PFSK-1 (cell line): ENCODE data around the gene VEPH1.

Source experiments
- FOXP2 ChIP-seq: optimal IDR thresholded peaks from 2 replicates; pipeline ENCODE3; 2011; ENCODE audit warnings: borderline replicate concordance, control low read depth, inconsistent platforms; ENCODE audit not compliant: insufficient read depth; ENCODE audit errors: extremely low read length, extremely low read depth
- POLR2AphosphoS5 ChIP-seq: IDR thresholded peaks from 2 replicates; pipeline ENCODE4 v1.6.1; 2012; ENCODE audit warnings: low read depth, mild to moderate bottlenecking, control low read depth, low read length, moderate library complexity
- SIN3A ChIP-seq: IDR thresholded peaks from 2 replicates; pipeline ENCODE4 v1.6.1; 2012; ENCODE audit warnings: mild to moderate bottlenecking, low read length, moderate library complexity, borderline replicate concordance; ENCODE audit not compliant: insufficient read depth
- TAF1 ChIP-seq: IDR thresholded peaks from 2 replicates; pipeline ENCODE4 v1.6.1; 2012; ENCODE audit warnings: low read length, control low read depth, borderline replicate concordance; ENCODE audit not compliant: insufficient read depth
- TF ChIP-seq, protein P1 (sequence below), 2 experiments: IDR thresholded peaks; 2 replicates each; pipeline versions ENCODE4 v1.6.1 to v1.8.0; 2011 to 2012; ENCODE audit warnings: low read depth in 2 of 2, low read length in 2 of 2, control low read depth in 1 of 2, inconsistent platforms in 1 of 2, mild to moderate bottlenecking in 1 of 2, moderate library complexity in 1 of 2; ENCODE audit not compliant: insufficient read depth in 1 of 2

VEPH1 gene

GRCh38 chr3:157409516-157409915 lies 93.7 kb downstream of the VEPH1 start:
- TF ChIP-seq FOXP2 (no peak), TAF1 (no peak), POLR2AphosphoS5 (no peak), SIN3A (no peak)
- TF ChIP-seq, protein P1, sequence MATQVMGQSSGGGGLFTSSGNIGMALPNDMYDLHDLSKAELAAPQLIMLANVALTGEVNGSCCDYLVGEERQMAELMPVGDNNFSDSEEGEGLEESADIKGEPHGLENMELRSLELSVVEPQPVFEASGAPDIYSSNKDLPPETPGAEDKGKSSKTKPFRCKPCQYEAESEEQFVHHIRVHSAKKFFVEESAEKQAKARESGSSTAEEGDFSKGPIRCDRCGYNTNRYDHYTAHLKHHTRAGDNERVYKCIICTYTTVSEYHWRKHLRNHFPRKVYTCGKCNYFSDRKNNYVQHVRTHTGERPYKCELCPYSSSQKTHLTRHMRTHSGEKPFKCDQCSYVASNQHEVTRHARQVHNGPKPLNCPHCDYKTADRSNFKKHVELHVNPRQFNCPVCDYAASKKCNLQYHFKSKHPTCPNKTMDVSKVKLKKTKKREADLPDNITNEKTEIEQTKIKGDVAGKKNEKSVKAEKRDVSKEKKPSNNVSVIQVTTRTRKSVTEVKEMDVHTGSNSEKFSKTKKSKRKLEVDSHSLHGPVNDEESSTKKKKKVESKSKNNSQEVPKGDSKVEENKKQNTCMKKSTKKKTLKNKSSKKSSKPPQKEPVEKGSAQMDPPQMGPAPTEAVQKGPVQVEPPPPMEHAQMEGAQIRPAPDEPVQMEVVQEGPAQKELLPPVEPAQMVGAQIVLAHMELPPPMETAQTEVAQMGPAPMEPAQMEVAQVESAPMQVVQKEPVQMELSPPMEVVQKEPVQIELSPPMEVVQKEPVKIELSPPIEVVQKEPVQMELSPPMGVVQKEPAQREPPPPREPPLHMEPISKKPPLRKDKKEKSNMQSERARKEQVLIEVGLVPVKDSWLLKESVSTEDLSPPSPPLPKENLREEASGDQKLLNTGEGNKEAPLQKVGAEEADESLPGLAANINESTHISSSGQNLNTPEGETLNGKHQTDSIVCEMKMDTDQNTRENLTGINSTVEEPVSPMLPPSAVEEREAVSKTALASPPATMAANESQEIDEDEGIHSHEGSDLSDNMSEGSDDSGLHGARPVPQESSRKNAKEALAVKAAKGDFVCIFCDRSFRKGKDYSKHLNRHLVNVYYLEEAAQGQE (IDR thresholded peaks at IDR 0.05; ENCODE audit: insufficient read depth in 1 of 2, low read depth in 2 of 2, low read length in 2 of 2), result no peak

GRCh38 chr3:157408499-157409149 lies 94.6 kb downstream of the VEPH1 start:
- TF ChIP-seq FOXP2 (no peak), SIN3A (no peak), POLR2AphosphoS5 (no peak), TAF1 (no peak)
- TF ChIP-seq, protein P1 (IDR thresholded peaks at IDR 0.05; ENCODE audit: insufficient read depth in 1 of 2, low read depth in 2 of 2, low read length in 2 of 2), result no peak

DNA sequence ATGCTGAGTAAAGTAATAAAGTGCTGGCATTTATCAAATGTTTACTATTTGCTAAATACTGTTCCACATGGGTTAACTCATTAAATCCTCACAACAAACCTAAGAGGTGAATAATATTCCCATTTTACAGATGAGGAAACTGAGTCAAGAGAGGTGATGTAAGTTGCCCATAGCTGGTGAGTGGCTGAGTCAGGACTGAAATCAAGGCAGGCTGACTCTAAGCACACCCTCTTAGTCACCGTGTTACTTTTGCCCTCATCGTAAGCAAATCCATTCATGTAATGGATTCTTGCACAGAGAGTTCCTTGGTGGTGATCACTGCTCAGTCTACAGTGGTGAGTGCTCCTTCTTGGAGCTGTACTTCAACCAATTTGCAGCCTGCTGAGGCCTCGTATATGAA lies 95.4 kb downstream of the VEPH1 start:
- TF ChIP-seq POLR2AphosphoS5, result no peak
- TF ChIP-seq, protein P1 (IDR thresholded peaks at IDR 0.05; ENCODE audit: insufficient read depth in 1 of 2, low read depth in 2 of 2, low read length in 2 of 2), result no peak
- TF ChIP-seq SIN3A, result no peak
- no peak for TF ChIP-seq TAF1
- TF ChIP-seq FOXP2, result no peak

DNA sequence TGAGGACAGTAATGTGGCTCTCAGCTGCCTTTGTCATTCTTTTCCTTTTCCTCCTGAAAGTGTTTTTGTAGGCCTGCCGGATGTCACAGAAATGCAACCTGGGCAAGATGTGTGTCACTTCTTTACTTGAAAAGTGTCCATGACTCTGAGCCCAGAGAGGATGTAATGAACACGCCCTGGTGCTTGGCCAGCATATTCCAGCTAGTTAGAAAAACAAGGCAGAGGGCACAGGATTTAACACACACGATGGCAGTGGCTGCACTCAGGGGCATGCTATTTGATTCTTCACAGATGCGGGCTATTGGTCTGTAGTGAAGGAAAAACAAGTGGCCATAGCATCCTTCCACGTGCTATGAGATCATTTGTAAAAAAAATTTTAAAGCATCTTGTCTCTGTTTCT lies 96.8 kb downstream of the VEPH1 start:
- TF ChIP-seq, protein P1 (IDR thresholded peaks at IDR 0.05; ENCODE audit: insufficient read depth in 1 of 2, low read depth in 2 of 2, low read length in 2 of 2), result no peak
- TF ChIP-seq FOXP2 (no peak), TAF1 (no peak), SIN3A (no peak), POLR2AphosphoS5 (no peak)

GRCh38 chr3:157405457-157405856 lies 97.8 kb downstream of the VEPH1 start:
- TF ChIP-seq SIN3A, result no peak
- no peak for TF ChIP-seq TAF1
- TF ChIP-seq POLR2AphosphoS5, result no peak
- TF ChIP-seq FOXP2, result no peak
